Adrenal gland (tissue), 12 donors: ENCODE measurements around the gene RPL4. TPM values are rescaled to one million over a fixed set of nuclear protein-coding genes. Genes with fewer than 3 reads are reported as not detected.

Source experiments
- DNase-seq, 7 donors: peaks; one replicate each; pipeline ENCODE4 v3.0.0-alpha.2; 2019 to 2020
- H3K27ac ChIP-seq, 5 donors: fragments of 200-600 bp; sonication (generic) in 4 of 5; 1 replicate in 3 of 5; 2 replicates in 2 of 5; pipeline versions ENCODE4 v1.5.1 to v1.8.0; 2016 to 2020; ENCODE audit warnings: mild to moderate bottlenecking in 1 of 5
- H3K27me3 ChIP-seq: fragments of 200-600 bp; 2 replicates; pipeline ENCODE4 v1.8.0; 2021
- H3K36me3 ChIP-seq, 2 donors: fragments of 200-600 bp; replicated peaks in 1 of 2; 1 replicate in 1 of 2; 2 replicates in 1 of 2; pipeline versions ENCODE4 v1.5.1 to v1.8.0; 2018 to 2022
- H3K4me1 ChIP-seq, 2 donors: fragments of 200-600 bp; replicated peaks in 1 of 2; 1 replicate in 1 of 2; 2 replicates in 1 of 2; pipeline versions ENCODE4 v1.5.1 to v1.8.0; 2018 to 2021
- H3K4me3 ChIP-seq, 4 donors: fragments of 200-600 bp; sonication (generic) in 3 of 4; one replicate each; pipeline ENCODE4 v1.5.1; 2016 to 2018
- H3K9me3 ChIP-seq, 3 donors: fragments of 200-600 bp; sonication (generic) in 1 of 3; replicated peaks in 1 of 3; 1 replicate in 2 of 3; 2 replicates in 1 of 3; pipeline versions ENCODE4 v1.5.1 to v1.8.0; 2016 to 2021
- POLR2A ChIP-seq, 2 donors: fragments of 450-650 bp; IDR thresholded peaks; one replicate each; pipeline ENCODE4 v1.6.1; 2017; ENCODE audit warnings: antibody characterized with exemption in 2 of 2, mild to moderate bottlenecking in 2 of 2, moderate library complexity in 1 of 2
- WGBS, 4 donors: extraction: QIAGEN DNeasy Blood & Tissue Kit in 2 of 4; methylation state at CpG; one replicate each; pipeline versions ENCODE4 v1.1.5 to v1.1.7; 2013 to 2017; 5-methylcytosine and 5-hydroxymethylcytosine counted together
- intact Hi-C, 2 donors: fragments of 100-400 bp; cut with DNase I; formaldehyde crosslinking; loops; one replicate each; pipeline versions ENCODE4 v1.14.1 to v1.15.0; 2022 to 2023
- polyA plus RNA-seq, 3 donors: library from polyadenylated mRNA; stranded (reverse); fragments of 200-250 nt in 2 of 3; fragments of 350-450 nt in 1 of 3; fragmentation: Illumina TruSeq in 1 of 3; extraction: RNeasy Lipid Tissue Mini Kit (QIAGEN cat#74804) in 1 of 3; gene quantifications; one replicate each; pipeline ENCODE4 v1.2.3, GENCODE V29; 2013 to 2014
- total RNA-seq, 9 donors: library from RNA; depleted of rRNA in 4 of 9; stranded (reverse); fragments of >200 nt in 4 of 9; fragments of 120-200 nt in 1 of 9; fragmentation: NEBNext Ultra II Directional in 1 of 9; extraction: Animal tissue kit (Norgen Biotek cat#: 25700) in 1 of 9; gene quantifications; one replicate each; pipeline versions ENCODE4 v1.1.0 to v1.2.4, GENCODE V29; 2013 to 2023
- TF ChIP-seq, protein P1 (sequence below), 6 experiments: fragments of 450-650 bp in 4 of 6; fragments of 200-600 bp in 2 of 6; sonication (generic) in 1 of 6; IDR thresholded peaks; 1 replicate in 5 of 6; 2 replicates in 1 of 6; pipeline versions ENCODE4 v1.5.1 to v1.8.0; 2016 to 2021; ENCODE audit warnings: antibody characterized with exemption in 6 of 6, mild to moderate bottlenecking in 2 of 6, moderate library complexity in 1 of 6
- donor health status: healthy with polysubstance abuse.
- donor health status: Bipolar disorder and iron deficiency.
- donor health status: DM: yes; HTN: yes; CAD: no.
- donor health status: DM: no; HTN: no; CAD: no.
- donor health status: DM: no; HTN: no; CAD: no.
- donor health status: DM: yes; HTN: yes; CAD: no.

The RPL4 gene
- total and polyA plus RNA-seq, 12 donors = 1,447 to 3,854 (median 2,471) TPM

DNA sequence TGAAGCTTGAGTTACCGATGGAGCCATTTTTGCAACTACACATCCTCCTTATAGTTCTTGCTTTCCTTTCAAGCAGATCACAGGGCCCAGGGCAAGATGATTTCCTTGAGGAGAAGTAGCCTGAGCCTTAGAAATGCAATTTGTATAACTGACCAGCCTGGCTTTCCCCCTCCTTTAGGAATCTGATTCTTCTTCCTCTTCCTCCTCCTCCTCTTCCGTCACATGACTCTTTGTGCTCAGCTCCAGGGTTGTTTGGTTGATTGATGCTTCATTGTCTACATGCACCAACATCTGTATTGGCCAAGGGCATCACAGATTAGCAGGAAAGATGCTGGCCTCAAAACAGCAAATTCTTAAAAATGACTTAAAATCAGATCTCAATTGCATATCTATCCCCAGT is 10.4 kb downstream of the RPL4 start:
- no peaks in the 10 kb centered on the region for H3K9me3 ChIP-seq
- H3K27ac ChIP-seq = no peak overlapping the region
- DNase-seq = peak in 1 of 7 donors; percentile 3
- peaks cover 0 to 59% of the 10 kb centered on the region in 2 donors for H3K36me3 ChIP-seq
- no peak overlapping the region for H3K4me3 ChIP-seq
- WGBS, 4 donors = 76 to 86% (median 83%) methylated on average over 2 of the region's 2 CpGs
- H3K27me3 ChIP-seq = no peaks in the 10 kb centered on the region
- intact Hi-C loops = no loop called here
- peaks cover 4 to 17% of the 10 kb centered on the region in 2 donors for H3K4me1 ChIP-seq
- no peak for TF ChIP-seq POLR2A (IDR thresholded peaks at IDR 0.05)
- TF ChIP-seq, protein P1, sequence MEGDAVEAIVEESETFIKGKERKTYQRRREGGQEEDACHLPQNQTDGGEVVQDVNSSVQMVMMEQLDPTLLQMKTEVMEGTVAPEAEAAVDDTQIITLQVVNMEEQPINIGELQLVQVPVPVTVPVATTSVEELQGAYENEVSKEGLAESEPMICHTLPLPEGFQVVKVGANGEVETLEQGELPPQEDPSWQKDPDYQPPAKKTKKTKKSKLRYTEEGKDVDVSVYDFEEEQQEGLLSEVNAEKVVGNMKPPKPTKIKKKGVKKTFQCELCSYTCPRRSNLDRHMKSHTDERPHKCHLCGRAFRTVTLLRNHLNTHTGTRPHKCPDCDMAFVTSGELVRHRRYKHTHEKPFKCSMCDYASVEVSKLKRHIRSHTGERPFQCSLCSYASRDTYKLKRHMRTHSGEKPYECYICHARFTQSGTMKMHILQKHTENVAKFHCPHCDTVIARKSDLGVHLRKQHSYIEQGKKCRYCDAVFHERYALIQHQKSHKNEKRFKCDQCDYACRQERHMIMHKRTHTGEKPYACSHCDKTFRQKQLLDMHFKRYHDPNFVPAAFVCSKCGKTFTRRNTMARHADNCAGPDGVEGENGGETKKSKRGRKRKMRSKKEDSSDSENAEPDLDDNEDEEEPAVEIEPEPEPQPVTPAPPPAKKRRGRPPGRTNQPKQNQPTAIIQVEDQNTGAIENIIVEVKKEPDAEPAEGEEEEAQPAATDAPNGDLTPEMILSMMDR (IDR thresholded peaks at IDR 0.05) = no peak

DNA sequence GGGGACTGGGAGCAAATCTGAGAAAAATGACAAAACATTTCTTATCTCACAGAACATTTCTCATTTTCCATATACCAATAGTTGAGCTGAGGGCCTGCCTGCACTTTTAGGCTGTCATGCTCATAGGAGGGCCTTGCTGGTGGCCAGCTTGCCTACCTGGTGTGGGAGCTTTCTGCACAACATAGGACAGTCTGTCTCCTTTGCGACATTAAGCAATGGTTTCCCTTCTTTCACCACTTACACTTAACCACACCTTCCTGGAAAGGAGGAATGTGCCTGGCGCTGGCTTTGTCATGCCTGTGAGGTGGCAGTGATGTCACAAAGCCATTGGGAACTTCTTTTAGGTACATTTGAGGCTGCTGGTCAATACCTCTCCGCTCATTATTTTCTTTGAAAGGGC is 12.8 kb downstream of the RPL4 start:
- H3K36me3 ChIP-seq = peaks cover 0 to 66% of the 10 kb centered on the region in 2 donors
- intact Hi-C loops = no loop called here
- WGBS, 4 donors = 86 to 100% (median 96%) methylated on average over 3 of the region's 3 CpGs
- TF ChIP-seq POLR2A (IDR thresholded peaks at IDR 0.05) = no peak
- TF ChIP-seq, protein P1 (IDR thresholded peaks at IDR 0.05) = no peak
- no peak overlapping the region for H3K4me3 ChIP-seq
- peaks cover 3 to 8% of the 10 kb centered on the region in 2 donors for H3K4me1 ChIP-seq
- no peaks in the 10 kb centered on the region for H3K9me3 ChIP-seq
- H3K27ac ChIP-seq = no peak overlapping the region
- H3K27me3 ChIP-seq = no peaks in the 10 kb centered on the region
- peak in 2 of 7 donors; percentile 5 to 10 for DNase-seq

DNA sequence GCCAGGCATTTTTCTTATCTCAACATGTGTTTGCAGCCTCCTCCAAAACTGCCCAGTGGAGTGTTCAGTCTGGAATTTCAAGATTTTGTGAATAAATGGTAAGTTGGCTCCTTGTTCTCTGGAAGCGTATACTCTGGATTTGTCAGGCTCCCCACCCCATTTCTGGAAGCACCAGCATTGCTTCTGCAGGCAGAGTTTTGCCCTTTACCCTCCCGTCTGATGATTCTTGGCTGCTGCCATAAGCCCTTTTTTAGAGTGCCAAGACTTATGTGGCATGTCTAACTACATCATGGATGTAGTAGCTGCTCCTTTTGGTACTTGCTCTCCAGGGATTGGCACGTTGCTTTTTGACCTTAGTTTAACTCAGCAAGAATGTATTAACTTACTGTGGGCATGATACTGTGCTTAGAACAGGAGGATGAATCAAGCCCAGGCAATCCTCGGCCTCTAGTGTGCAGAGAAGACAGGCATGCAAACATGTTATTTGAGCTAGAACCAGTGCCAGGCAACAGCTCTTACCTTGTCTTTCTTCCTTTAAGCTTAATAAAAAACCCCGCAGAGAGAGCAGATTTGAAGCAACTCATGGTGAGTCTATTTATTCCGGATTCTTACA is 15.4 kb downstream of the RPL4 start:
- Histone ChIP-seq H3K36me3 (peaks cover 0 to 63% of the 10 kb centered on the region in 2 donors), H3K27ac (no peak overlapping the region), H3K4me1 (no peaks in the 10 kb centered on the region), H3K9me3 (no peaks in the 10 kb centered on the region), H3K4me3 (no peak overlapping the region), H3K27me3 (no peaks in the 10 kb centered on the region)
- DNase-seq = peak in 2 of 7 donors; percentile 5 to 35
- WGBS, 4 donors = 71 to 88% (median 84%) methylated on average over 6 of the region's 6 CpGs
- TF ChIP-seq, protein P1 (IDR thresholded peaks at IDR 0.05) = no peak
- no peak for TF ChIP-seq POLR2A (IDR thresholded peaks at IDR 0.05)
- intact Hi-C loops = no loop called here

DNA sequence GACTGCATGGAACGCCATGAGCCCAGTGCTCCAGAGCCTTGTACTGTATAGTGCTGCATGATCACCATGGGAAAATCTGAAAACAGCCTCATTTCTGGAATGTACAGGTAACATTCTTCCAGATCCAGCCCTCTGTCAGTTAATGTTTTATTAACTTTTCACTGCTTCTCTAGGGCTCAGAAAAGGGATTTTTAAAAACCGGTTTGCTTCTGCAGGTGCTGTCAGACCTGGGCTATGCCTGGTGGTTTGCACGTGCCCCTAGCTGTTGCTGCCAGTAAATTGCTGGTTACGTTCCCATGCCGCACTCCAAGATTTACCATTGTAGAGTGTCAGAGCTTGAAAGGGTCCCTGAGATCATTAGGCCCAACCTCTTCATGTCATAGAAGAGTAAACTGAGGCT is 16.1 kb downstream of the RPL4 start:
- no peak overlapping the region for H3K27ac ChIP-seq
- intact Hi-C loops = no loop called here
- no peaks in the 10 kb centered on the region for H3K9me3 ChIP-seq
- peaks cover 0 to 55% of the 10 kb centered on the region in 2 donors for H3K36me3 ChIP-seq
- H3K27me3 ChIP-seq = no peaks in the 10 kb centered on the region
- no peak overlapping the region for H3K4me3 ChIP-seq
- TF ChIP-seq POLR2A (IDR thresholded peaks at IDR 0.05) = no peak
- TF ChIP-seq, protein P1 (IDR thresholded peaks at IDR 0.05) = no peak
- 92 to 96% (median 94%) methylated on average over 5 of the region's 5 CpGs for WGBS, 4 donors
- DNase-seq = peak in 1 of 7 donors; percentile 24
- no peaks in the 10 kb centered on the region for H3K4me1 ChIP-seq
